K562 (cell line): ENCODE data around the gene SLC39A5. TPM values are rescaled to one million over a fixed set of nuclear protein-coding genes. Genes with fewer than 3 reads are reported as not detected.

Experiments
- ATAC-seq: fragments of 200-7000 bp; cut with Tn5 transposase; 3 replicates; pipeline ENCODE4 v1.9.1; 2020; ENCODE audit warnings: moderate library complexity
- BruUV-seq: library from RNA; stranded (reverse); fragments of 400-500 nt; replicated peaks from 2 replicates; lab custom pipeline; 2021; lab: Mats Ljungman, UMichigan
- CTCF ChIA-PET: fragments of 300-600 bp; formaldehyde crosslinking; extraction: SDS; loops from one replicate; lab custom pipeline; 2021; ENCODE audit warnings: low intra/inter-chr PET ratio; lab: Yijun Ruan, JAX
- POLR2A ChIA-PET: fragments of 300-600, 350-650 bp; sonication (Branson Sonifier 250); formaldehyde crosslinking; extraction: SDS; loops from one replicate; lab custom pipeline; 2021; ENCODE audit warnings: antibody characterized with exemption, inconsistent platforms; lab: Yijun Ruan, JAX
- DNase-seq, 4 experiments: peaks; one replicate each; pipeline versions ENCODE4 v3.0.0 to v3.0.0-alpha.2; 2011 to 2018; ENCODE audit warnings: low spot score in 3 of 4, mixed read lengths in 3 of 4; ENCODE audit errors: extremely low read depth in 1 of 4
- FAIRE-seq: peaks from 2 replicates; lab custom pipeline; 2011; peaks lifted over from hg19 to GRCh38; lab: Jason Lieb, UNC
- H2AFZ ChIP-seq: 2 replicates; pipeline ENCODE4 v1.6.0; 2011; ENCODE audit warnings: low read depth, low read length, control low read depth, inconsistent platforms
- H3K27ac ChIP-seq: fragments of 200-600 bp; 3 replicates; pipeline ENCODE4 v1.8.0; 2011; ENCODE audit warnings: low read depth, mild to moderate bottlenecking, control low read depth, inconsistent platforms, low read length, moderate library complexity, mixed read lengths; ENCODE audit errors: extremely low read depth
- H3K27me3 ChIP-seq, 2 experiments: fragments of 300-600 bp in 1 of 2; 2 replicates in 1 of 2; 3 replicates in 1 of 2; pipeline versions ENCODE4 v1.6.0 to v1.8.0; 2011; ENCODE audit warnings: inconsistent platforms in 2 of 2, low read length in 2 of 2, mild to moderate bottlenecking in 1 of 2, mixed read lengths in 1 of 2, moderate library complexity in 1 of 2; ENCODE audit not compliant: control insufficient read depth in 2 of 2, insufficient read depth in 2 of 2
- H3K36me3 ChIP-seq: fragments of 300-600 bp; 3 replicates; pipeline ENCODE4 v1.8.0; 2011; ENCODE audit warnings: mild to moderate bottlenecking, low read length, inconsistent platforms; ENCODE audit not compliant: control insufficient read depth, insufficient read depth
- H3K4me1 ChIP-seq, 2 experiments: fragments of 200-600 bp in 1 of 2; replicated peaks in 1 of 2; 2 replicates in 1 of 2; 3 replicates in 1 of 2; pipeline versions ENCODE4 v1.5.1 to v1.8.0; 2011; ENCODE audit warnings: inconsistent platforms in 2 of 2, low read length in 2 of 2, mild to moderate bottlenecking in 1 of 2, mixed read lengths in 1 of 2, moderate library complexity in 1 of 2; ENCODE audit not compliant: control insufficient read depth in 2 of 2, insufficient read depth in 2 of 2
- H3K4me2 ChIP-seq: 2 replicates; pipeline ENCODE4 v1.6.1; 2011; ENCODE audit warnings: low read length, control low read depth, inconsistent platforms, mixed read lengths; ENCODE audit not compliant: insufficient read depth
- H3K4me3 ChIP-seq: fragments of 200-600 bp; sonication (generic), shearing (Covaris generic); 2 replicates; pipeline ENCODE4 v1.5.1; 2016; ENCODE audit warnings: control low read depth, inconsistent platforms
- H3K79me2 ChIP-seq: fragments of 200-600 bp; 3 replicates; pipeline ENCODE4 v1.8.0; 2011; ENCODE audit warnings: low read length, inconsistent platforms; ENCODE audit not compliant: control insufficient read depth, insufficient read depth
- H3K9ac ChIP-seq, 2 experiments: 2 replicates each; pipeline versions ENCODE4 v1.6.0 to v1.6.1; 2011; ENCODE audit warnings: low read depth in 2 of 2, low read length in 2 of 2, control low read depth in 1 of 2, inconsistent platforms in 1 of 2, mild to moderate bottlenecking in 1 of 2, mixed read lengths in 1 of 2; ENCODE audit not compliant: insufficient read depth in 1 of 2
- H3K9me1 ChIP-seq: one replicate; pipeline ENCODE4 v1.6.0; 2011; ENCODE audit warnings: inconsistent platforms, mild to moderate bottlenecking, low read length, moderate library complexity; ENCODE audit not compliant: control insufficient read depth, insufficient read depth
- H3K9me3 ChIP-seq: replicated peaks from 2 replicates; pipeline ENCODE4 v1.5.1; 2011; ENCODE audit warnings: low read depth, low read length, inconsistent platforms; ENCODE audit not compliant: control insufficient read depth, insufficient read depth
- H4K20me1 ChIP-seq: replicated peaks from 2 replicates; pipeline ENCODE4 v1.6.1; 2011; ENCODE audit warnings: low read length, inconsistent platforms, mixed read lengths; ENCODE audit not compliant: control insufficient read depth, insufficient read depth
- ASH1L ChIP-seq: fragments of 450-650 bp; IDR thresholded peaks from 2 replicates; pipeline ENCODE4 v1.6.1; 2018; ENCODE audit warnings: borderline replicate concordance, mild to moderate bottlenecking, low read depth; ENCODE audit not compliant: partially characterized antibody
- CTBP1 ChIP-seq: fragments of 450-650 bp; IDR thresholded peaks from 2 replicates; pipeline ENCODE4 v1.6.1; 2016; ENCODE audit warnings: borderline replicate concordance
- ETV5 ChIP-seq: sonication (generic); formaldehyde crosslinking; IDR thresholded peaks from 2 replicates; pipeline ENCODE4 v1.4.0; 2020; ENCODE audit warnings: low read depth, mild to moderate bottlenecking, missing genetic modification reagents
- KLF16 ChIP-seq: IDR thresholded peaks from 2 replicates; pipeline ENCODE4 v1.6.1; 2016; ENCODE audit warnings: antibody characterized with exemption
- MAFG ChIP-seq: fragments of 450-650 bp; conservative IDR thresholded peaks from 2 replicates; pipeline ENCODE4 v1.6.1; 2016; ENCODE audit warnings: missing genetic modification characterization, missing compliant biosample characterization
- MCM7 ChIP-seq, 2 experiments: fragments of 450-650 bp; IDR thresholded peaks; 2 replicates each; pipeline ENCODE4 v1.6.1; 2016 to 2018
- NFATC3 ChIP-seq: fragments of 450-650 bp; IDR thresholded peaks from 2 replicates; pipeline ENCODE4 v1.6.1; 2017; ENCODE audit warnings: mild to moderate bottlenecking
- NR2C1 ChIP-seq, 2 experiments: fragments of 450-650 bp; IDR thresholded peaks; 2 replicates each; pipeline ENCODE4 v1.6.1; 2017; ENCODE audit warnings: mild to moderate bottlenecking in 2 of 2, antibody characterized with exemption in 1 of 2, inconsistent platforms in 1 of 2, missing compliant biosample characterization in 1 of 2, missing genetic modification characterization in 1 of 2
- TCF7 ChIP-seq: sonication (generic); IDR thresholded peaks from 2 replicates; pipeline ENCODE4 v1.6.1; 2016; ENCODE audit warnings: antibody characterized with exemption, borderline replicate concordance
- TFAP4 ChIP-seq: sonication (generic); formaldehyde crosslinking; IDR thresholded peaks from 2 replicates; pipeline ENCODE4 v1.8.0; 2022; ENCODE audit warnings: missing genetic modification reagents, mild to moderate bottlenecking, moderate library complexity, borderline replicate concordance
- ZEB2 ChIP-seq: fragments of 450-650 bp; IDR thresholded peaks from 2 replicates; pipeline ENCODE4 v1.6.1; 2016
- ZNF134 ChIP-seq: fragments of 250-450 bp; sonication (Bioruptor Pico); conservative IDR thresholded peaks from 2 replicates; pipeline ENCODE4 v1.4.0; 2020
- ZNF561 ChIP-seq: fragments of 450-650 bp; formaldehyde crosslinking; conservative IDR thresholded peaks from 2 replicates; pipeline ENCODE4 v1.4.0; 2020; ENCODE audit warnings: mild to moderate bottlenecking, moderate library complexity
- ZNF740 ChIP-seq, 3 experiments: fragments of 200-800 bp in 1 of 3; sonication (Bioruptor generic) in 1 of 3; sonication (generic) in 1 of 3; formaldehyde crosslinking in 1 of 3; IDR thresholded peaks; 2 replicates each; pipeline versions ENCODE4 v1.6.1 to v1.8.0; 2016 to 2022; ENCODE audit warnings: mild to moderate bottlenecking in 2 of 3, missing compliant biosample characterization in 2 of 3, missing genetic modification characterization in 2 of 3, missing genetic modification reagents in 1 of 3
- in situ Hi-C: fragments of 300-500 bp; cut with MboI; formaldehyde crosslinking; loops from 4 replicates; pipeline ENCODE4 v1.15.0; 2018; ENCODE audit warnings: inconsistent platforms, mixed read lengths
- intact Hi-C: fragments of 100-400 bp; cut with micrococcal nuclease; formaldehyde crosslinking; loops from 2 replicates; pipeline ENCODE4 v1.14.2; 2022
- polyA plus RNA-seq, 8 experiments: library from polyadenylated mRNA; depleted of rRNA in 4 of 8; stranded (reverse) in 5 of 8; unstranded in 3 of 8; fragments of >200 nt; fragmentation: Nextera tagmentation in 2 of 8; fragmentation: Illumina TruSeq in 1 of 8; extraction: Ambion mirVana in 2 of 8; extraction: Trizol in 1 of 8; gene quantifications; 2 replicates each; pipeline versions ENCODE4 v1.2.1 to v1.2.3, GENCODE V29; 2011 to 2014; ENCODE audit warnings: inconsistent platforms in 1 of 8, missing spikeins in 1 of 8
- total RNA-seq, 7 experiments: library from RNA; depleted of rRNA in 6 of 7; stranded (reverse); fragments of >200 nt in 6 of 7; fragmentation: Illumina TruSeq in 2 of 7; extraction: Trizol in 2 of 7; gene quantifications; 2 replicates each; pipeline versions ENCODE4 v1.2.1 to v1.2.3, GENCODE V29; 2011 to 2021; ENCODE audit warnings: low replicate concordance in 1 of 7

The SLC39A5 gene
- total and polyA plus RNA-seq, 9 of the 15 experiments (the other 6 are each of a cell fraction or from before 2014, with no cell fraction given), result 0.08 to 0.10 TPM; not detected in 7

GRCh38 chr12:56204275-56204674, 25.6 kb upstream of the SLC39A5 start:
- Histone ChIP-seq H3K9me1 (no peaks in the 10 kb centered on the region), H3K27ac (peak overlapping the region; percentile 64; the same call in 1 of the 3 replicates), H2AFZ (no peak overlapping the region), H3K4me1 (peaks cover 2 to 25% of the 10 kb centered on the region in 2 experiments; a peak in 3 of 5 replicates), H3K4me2 (no peak overlapping the region), H3K9ac (peak overlapping the region in 1 of 2 experiments; percentile 49; a peak in 1 of 4 replicates), H3K79me2 (no peaks in the 10 kb centered on the region), H4K20me1 (no peaks in the 10 kb centered on the region), H3K36me3 (peaks cover 39% of the 10 kb centered on the region), H3K27me3 (no peaks in the 10 kb centered on the region), H3K4me3 (no peak overlapping the region), H3K9me3 (no peaks in the 10 kb centered on the region)
- FAIRE-seq, result no peak
- ATAC-seq, result peak; percentile 23
- in situ Hi-C loops, result no loop called here
- TF ChIP-seq ZEB2 (no peak), ZNF134 (CRISPR knock-in tag) (no peak), MAFG (tag) (no peak), NR2C1 (IDR thresholded peaks at IDR 0.05) (no peak), NR2C1 (tag; IDR thresholded peaks at IDR 0.05) (no peak)
- POLR2A ChIA-PET, result interaction anchor here (0.5 to 6.3 kb wide), 10 partner anchors 8 to 847 kb away, joined by 3 to 68 read pairs (median 3); partner anchors contain the start of genes RNF41 and ZC3H10
- CTCF ChIA-PET, result no interaction called here
- no peak for DNase-seq
- no TSS peak for BruUV-seq
- intact Hi-C loops, result no loop called here

DNA sequence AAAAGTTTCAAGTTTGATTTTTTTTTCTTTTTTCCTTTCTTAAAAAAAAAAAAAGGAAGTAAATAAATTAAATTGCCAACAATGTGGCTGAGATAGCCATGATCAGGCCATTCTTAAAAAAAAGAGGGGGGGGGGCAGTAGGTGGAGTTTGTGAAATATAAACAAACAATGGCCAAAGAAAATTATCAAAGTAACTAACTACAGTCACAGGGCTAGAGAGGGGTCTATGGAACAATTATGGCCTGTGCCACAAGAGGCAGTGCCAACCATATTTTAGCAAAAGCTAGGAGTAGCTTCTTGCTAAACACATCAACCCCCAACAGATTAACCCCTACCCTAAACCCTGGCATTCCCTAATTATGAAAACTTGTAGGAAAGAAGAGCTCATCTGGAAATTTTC, 24.4 kb upstream of the SLC39A5 start:
- ChIA-PET POLR2A (interaction anchor here (0.8 to 6.3 kb wide), 7 partner anchors 13 to 110 kb away, joined by 3 to 68 read pairs (median 3); partner anchors contain the start of genes ANKRD52, CNPY2, ESYT1 and RNF41), CTCF (interaction anchor here (0.6 to 2.1 kb wide), 3 partner anchors 15 to 855 kb away, joined by 4 to 9 read pairs (median 4); partner anchors contain the start of gene NABP2)
- DNase-seq (no peak), FAIRE-seq (no peak), ATAC-seq (no peak; the same call in 2 of the 3 replicates)
- H3K27me3 ChIP-seq, result no peaks in the 10 kb centered on the region
- peak overlapping the region in 1 of 2 experiments; percentile 5; a peak in 2 of 4 replicates for H3K9ac ChIP-seq
- peaks cover 2 to 25% of the 10 kb centered on the region in 2 experiments; a peak in 3 of 5 replicates for H3K4me1 ChIP-seq
- in situ Hi-C loops, result no loop called here
- H4K20me1 ChIP-seq, result no peaks in the 10 kb centered on the region
- BruUV-seq, result no TSS peak
- H3K9me3 ChIP-seq, result no peaks in the 10 kb centered on the region
- H3K4me3 ChIP-seq, result no peak overlapping the region
- H3K27ac ChIP-seq, result peak overlapping the region; percentile 64; the same call in 1 of the 3 replicates
- no peaks in the 10 kb centered on the region for H3K79me2 ChIP-seq
- no peaks in the 10 kb centered on the region for H3K9me1 ChIP-seq
- peaks cover 48% of the 10 kb centered on the region for H3K36me3 ChIP-seq
- H3K4me2 ChIP-seq, result no peak overlapping the region
- intact Hi-C loops, result no loop called here
- no peak overlapping the region for H2AFZ ChIP-seq
- TF ChIP-seq CTBP1 (no peak), NFATC3 (no peak), ASH1L (no peak), TCF7 (no peak), KLF16 (no peak), MCM7 (IDR thresholded peaks at IDR 0.05) (no peak), ZNF561 (CRISPR knock-in tag) (no peak), ZNF740 (CRISPR knock-in tag; IDR thresholded peaks at IDR 0.05) (no peak; the same call in 1 of the 2 replicates), ZNF740 (tag; IDR thresholded peaks at IDR 0.05) (peak in 1 of 2 experiments; percentile 82; a peak in 2 of 4 replicates), TFAP4 (CRISPR knock-in tag) (no peak), ETV5 (CRISPR knock-in tag) (no peak)
